Transverse colon (tissue), 4 donors: ENCODE data around the gene NUP37. TPM values are rescaled to one million over a fixed set of nuclear protein-coding genes. Genes with fewer than 3 reads are reported as not detected.
"Not testable (repeated sequence)": the region's sequence is repeated elsewhere in the genome, so short reads cannot be mapped to it uniquely, and the experiment has no call there.

Experiments used
- DNase-seq: peaks from one replicate; pipeline ENCODE4 v3.0.0-alpha.2; 2019
- H3K27ac ChIP-seq, 4 donors: fragments of 200-600 bp; sonication (generic); 2 replicates each; pipeline ENCODE4 v1.5.1; 2016 to 2018; ENCODE audit warnings: inconsistent platforms in 4 of 4
- H3K27me3 ChIP-seq: fragments of 200-600 bp; sonication (generic); 2 replicates; pipeline ENCODE4 v1.5.1; 2017; ENCODE audit warnings: inconsistent platforms
- H3K36me3 ChIP-seq, 4 donors: fragments of 200-600 bp; sonication (generic); 2 replicates each; pipeline ENCODE4 v1.5.1; 2017 to 2019; ENCODE audit warnings: inconsistent platforms in 4 of 4
- H3K4me1 ChIP-seq, 4 donors: fragments of 200-600 bp; sonication (generic); 2 replicates each; pipeline ENCODE4 v1.5.1; 2017 to 2020; ENCODE audit warnings: inconsistent platforms in 4 of 4
- H3K4me3 ChIP-seq, 4 donors: fragments of 200-600 bp; sonication (generic); 1 replicate in 1 of 4; 2 replicates in 3 of 4; pipeline versions ENCODE4 v1.5.1 to v1.6.1; 2017 to 2019; ENCODE audit warnings: inconsistent platforms in 4 of 4
- H3K9me3 ChIP-seq, 2 donors: fragments of 200-600 bp; sonication (generic); 2 replicates each; pipeline ENCODE4 v1.5.1; 2017 to 2019; ENCODE audit warnings: inconsistent platforms in 2 of 2
- EP300 ChIP-seq: sonication (generic); formaldehyde crosslinking; IDR thresholded peaks from one replicate; pipeline ENCODE4 v1.6.1; 2017; ENCODE audit warnings: antibody characterized with exemption, low read depth
- POLR2A ChIP-seq: fragments of 450-650 bp; IDR thresholded peaks from one replicate; pipeline ENCODE4 v1.6.1; 2016; ENCODE audit warnings: antibody characterized with exemption, mild to moderate bottlenecking, moderate library complexity
- POLR2AphosphoS5 ChIP-seq, 3 donors: sonication (generic); formaldehyde crosslinking; IDR thresholded peaks; one replicate each; pipeline ENCODE4 v1.6.1; 2016; ENCODE audit warnings: antibody characterized with exemption in 3 of 3
- WGBS, 2 donors: methylation state at CpG; one replicate each; pipeline ENCODE4 v1.1.5; 2018; ENCODE audit warnings: low coverage in 1 of 2; 5-methylcytosine and 5-hydroxymethylcytosine counted together
- in situ Hi-C, 4 donors: fragments of 200-750 bp; cut with MboI; loops; one replicate each; pipeline versions ENCODE4 v1.15.0 to v1.15.1; 2017; ENCODE audit warnings: low sequenced_read_pairs in 3 of 4, low pct_ligation_motif_present in 1 of 4, low pct_unique_long_range_greater_than_20kb in 1 of 4
- intact Hi-C: fragments of 100-400 bp; cut with DNase I; formaldehyde crosslinking; loops from one replicate; pipeline ENCODE4 v1.15.1; 2023; ENCODE audit warnings: low total_unique reads
- total RNA-seq, 4 donors: library from RNA; depleted of rRNA; stranded (reverse); fragments of >200 nt; gene quantifications; one replicate each; pipeline ENCODE4 v1.1.0, GENCODE V29; 2016
- TF ChIP-seq, protein P1 (sequence below), 5 experiments: fragments of 200-600 bp in 3 of 5; fragments of 450-650 bp in 2 of 5; sonication (generic) in 3 of 5; IDR thresholded peaks; 1 replicate in 2 of 5; 2 replicates in 3 of 5; pipeline ENCODE4 v1.5.1; 2016 to 2017; ENCODE audit warnings: antibody characterized with exemption in 5 of 5, inconsistent platforms in 3 of 5, mild to moderate bottlenecking in 2 of 5, moderate library complexity in 1 of 5

The NUP37 gene
- total RNA-seq, 4 donors from 2014 or later: 2.6 to 19.3 (median 10.2) TPM

DNA sequence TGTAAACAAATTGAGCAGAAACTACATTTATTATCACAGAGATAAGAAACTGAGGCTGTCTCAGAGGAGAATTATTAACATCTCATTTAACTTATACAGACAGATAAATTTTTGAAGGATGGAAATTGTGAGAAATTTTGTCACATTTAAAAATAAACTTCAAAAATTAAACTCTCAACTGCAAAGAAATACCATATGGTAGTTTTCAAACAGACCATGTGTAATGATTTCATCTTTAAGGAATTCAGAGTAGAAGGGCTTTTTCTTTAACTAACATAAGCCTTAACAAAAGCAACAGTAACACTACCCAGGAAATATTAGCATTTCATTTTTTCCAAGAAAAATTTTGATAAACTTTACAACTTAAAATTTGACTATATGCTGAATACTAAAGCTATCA is 26.6 kb downstream of the NUP37 start:
- in situ Hi-C loops (no loop called here), intact Hi-C loops (loop anchor here (2.0 kb wide), 1 partner anchor 67 kb away; no protein-coding TSS in a partner anchor)
- no peak for DNase-seq
- Histone ChIP-seq H3K4me1 (no peaks in the 10 kb centered on the region), H3K36me3 (peaks cover 0 to 12% (median 5%) of the 10 kb centered on the region in 4 donors), H3K27ac (no peak overlapping the region), H3K9me3 (no peaks in the 10 kb centered on the region), H3K27me3 (no peaks in the 10 kb centered on the region), H3K4me3 (no peak overlapping the region)
- TF ChIP-seq, protein P1, sequence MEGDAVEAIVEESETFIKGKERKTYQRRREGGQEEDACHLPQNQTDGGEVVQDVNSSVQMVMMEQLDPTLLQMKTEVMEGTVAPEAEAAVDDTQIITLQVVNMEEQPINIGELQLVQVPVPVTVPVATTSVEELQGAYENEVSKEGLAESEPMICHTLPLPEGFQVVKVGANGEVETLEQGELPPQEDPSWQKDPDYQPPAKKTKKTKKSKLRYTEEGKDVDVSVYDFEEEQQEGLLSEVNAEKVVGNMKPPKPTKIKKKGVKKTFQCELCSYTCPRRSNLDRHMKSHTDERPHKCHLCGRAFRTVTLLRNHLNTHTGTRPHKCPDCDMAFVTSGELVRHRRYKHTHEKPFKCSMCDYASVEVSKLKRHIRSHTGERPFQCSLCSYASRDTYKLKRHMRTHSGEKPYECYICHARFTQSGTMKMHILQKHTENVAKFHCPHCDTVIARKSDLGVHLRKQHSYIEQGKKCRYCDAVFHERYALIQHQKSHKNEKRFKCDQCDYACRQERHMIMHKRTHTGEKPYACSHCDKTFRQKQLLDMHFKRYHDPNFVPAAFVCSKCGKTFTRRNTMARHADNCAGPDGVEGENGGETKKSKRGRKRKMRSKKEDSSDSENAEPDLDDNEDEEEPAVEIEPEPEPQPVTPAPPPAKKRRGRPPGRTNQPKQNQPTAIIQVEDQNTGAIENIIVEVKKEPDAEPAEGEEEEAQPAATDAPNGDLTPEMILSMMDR (IDR thresholded peaks at IDR 0.05): no peak
- TF ChIP-seq POLR2A: no peak
- no peak for TF ChIP-seq EP300

GRCh38 chr12:102089228-102089835 is 30.6 kb downstream of the NUP37 start:
- 98 to 100% methylated on average over 2 to 37 of the region's 38 CpGs for WGBS, 2 donors
- H3K4me3 ChIP-seq, H3K9me3 ChIP-seq, H3K4me1 ChIP-seq, intact Hi-C loops, H3K27ac ChIP-seq, H3K27me3 ChIP-seq, DNase-seq, in situ Hi-C loops: not testable (repeated sequence)
- H3K36me3 ChIP-seq: peaks cover 0 to 16% (median 4%) of the 10 kb centered on the region in 4 donors

DNA sequence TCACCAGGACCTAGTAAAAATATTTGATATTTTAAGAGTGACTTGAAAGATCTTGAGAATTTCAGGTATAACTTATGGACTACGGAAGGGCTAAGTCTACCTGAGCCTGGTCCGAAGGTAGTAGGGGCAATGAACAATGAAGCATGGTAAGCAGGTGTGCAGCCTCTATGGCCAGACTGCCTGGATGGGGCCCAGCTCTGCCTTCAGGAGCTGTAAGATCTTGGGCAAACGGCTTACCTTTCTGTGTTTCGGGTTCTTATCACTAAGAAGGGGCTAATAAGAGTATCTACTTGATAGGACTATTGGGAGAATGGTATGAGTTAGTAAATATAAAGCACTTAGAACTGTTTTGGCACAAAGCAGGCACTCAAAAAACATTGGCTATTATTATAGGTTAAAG is 39.1 kb downstream of the NUP37 start:
- in situ Hi-C loops (no loop called here), intact Hi-C loops (no loop called here)
- Histone ChIP-seq H3K36me3 (peaks cover 0 to 57% (median 13%) of the 10 kb centered on the region in 4 donors), H3K27me3 (no peaks in the 10 kb centered on the region), H3K4me3 (no peak overlapping the region), H3K27ac (no peak overlapping the region), H3K4me1 (no peaks in the 10 kb centered on the region), H3K9me3 (no peaks in the 10 kb centered on the region)
- WGBS, 2 donors: 94 to 100% methylated on average over 2 to 4 of the region's 4 CpGs
- no peak for DNase-seq
- TF ChIP-seq POLR2A: no peak
- TF ChIP-seq POLR2AphosphoS5 (IDR thresholded peaks at IDR 0.05): no peak
- no peak for TF ChIP-seq EP300
- TF ChIP-seq, protein P1 (IDR thresholded peaks at IDR 0.05): no peak

GRCh38 chr12:102072092-102072491 is 47.8 kb downstream of the NUP37 start:
- H3K4me3 ChIP-seq, H3K4me1 ChIP-seq, DNase-seq, H3K27me3 ChIP-seq, H3K9me3 ChIP-seq, H3K27ac ChIP-seq, intact Hi-C loops, in situ Hi-C loops: not testable (repeated sequence)
- 96 to 97% methylated on average over 6 to 7 of the region's 7 CpGs for WGBS, 2 donors
- peaks cover 0 to 20% (median 9%) of the 10 kb centered on the region in 4 donors for H3K36me3 ChIP-seq

DNA sequence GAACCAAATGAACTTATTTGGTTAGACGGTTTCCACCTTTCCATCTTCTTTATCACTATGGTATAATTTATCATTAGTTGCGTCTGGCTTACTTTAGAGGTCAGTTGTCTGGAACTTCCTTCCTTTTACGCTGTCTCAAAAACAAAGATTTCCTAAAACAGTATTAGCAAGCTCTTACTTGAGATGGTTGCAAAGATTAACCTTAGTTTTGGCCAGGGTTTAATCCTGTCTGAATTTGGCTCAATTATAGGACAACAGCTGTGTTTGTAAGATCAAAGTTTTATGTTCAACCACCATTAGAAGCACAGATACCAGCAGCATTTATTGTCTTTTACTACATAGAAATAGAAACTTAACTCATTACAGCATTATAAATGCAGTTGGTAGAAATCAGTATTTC is 50.2 kb downstream of the NUP37 start:
- H3K4me1 ChIP-seq: no peaks in the 10 kb centered on the region
- H3K36me3 ChIP-seq: peaks cover 0 to 13% (median 5%) of the 10 kb centered on the region in 4 donors
- intact Hi-C loops: loop anchor here (10.0 kb wide), 1 partner anchor 135 kb away; no protein-coding TSS in a partner anchor
- H3K4me3 ChIP-seq: no peak overlapping the region
- in situ Hi-C loops: no loop called here
- no peak overlapping the region for H3K27ac ChIP-seq
- no peaks in the 10 kb centered on the region for H3K27me3 ChIP-seq
- 51 to 60% methylated on average over 3 of the region's 3 CpGs for WGBS, 2 donors
- DNase-seq: no peak
- TF ChIP-seq POLR2AphosphoS5 (IDR thresholded peaks at IDR 0.05) (no peak), EP300 (no peak), POLR2A (no peak)
- TF ChIP-seq, protein P1 (IDR thresholded peaks at IDR 0.05): no peak
- H3K9me3 ChIP-seq: no peaks in the 10 kb centered on the region
